Measurements from ENCODE around the gene FIGLA. TPM values are rescaled to one million over a fixed set of nuclear protein-coding genes. Genes with fewer than 3 reads are reported as not detected.

The FIGLA gene
- polyA plus RNA-seq, 1 donor (not counting 4 experiments of a cell fraction or from before 2014, with no cell fraction given), result not detected

GRCh38 chr2:70775141-70775540, 15.3 kb downstream of the FIGLA start:
- Histone ChIP-seq H3K4me2 (ENCODE audit: control insufficient read depth, extremely low read depth, insufficient read depth, low read depth, low read length) (no peak overlapping the region), H3K9me1 (ENCODE audit: control insufficient read depth, extremely low read depth, insufficient read depth, low read length) (no peaks in the 10 kb centered on the region), H3K9me3 (ENCODE audit: control insufficient read depth, low read depth, low read length) (no peaks in the 10 kb centered on the region), H3K79me2 (ENCODE audit: control insufficient read depth, insufficient read depth, low read length) (no peaks in the 10 kb centered on the region), H2AFZ (ENCODE audit: control insufficient read depth, low read length) (no peak overlapping the region), H3K4me1 (ENCODE audit: control insufficient read depth, extremely low read depth, insufficient read depth, low read length) (peaks cover 19% of the 10 kb centered on the region), H3K36me3 (ENCODE audit: control insufficient read depth in 2 of 2, extremely low read depth in 1 of 2, insufficient read depth in 2 of 2, low read length in 2 of 2) (no peaks in the 10 kb centered on the region), H3K27ac (ENCODE audit: control insufficient read depth, insufficient read depth, low read length) (no peak overlapping the region), H3K9ac (ENCODE audit: control insufficient read depth, extremely low read depth, insufficient read depth, low read length) (no peak overlapping the region), H4K20me1 (ENCODE audit: control insufficient read depth, extremely low read depth, insufficient read depth, low read length) (no peaks in the 10 kb centered on the region), H3K4me3 (ENCODE audit: control insufficient read depth in 2 of 3, extremely low read depth in 1 of 3, insufficient read depth in 2 of 3, low read depth in 1 of 3, low read length in 3 of 3) (no peak overlapping the region), H3K27me3 (ENCODE audit: control insufficient read depth, extremely low read depth, insufficient read depth, low read length) (no peaks in the 10 kb centered on the region)
- no peak for FAIRE-seq
- dilution Hi-C loops (cut with MboI; ENCODE audit: extremely low pct_ligation_motif_present, low sequenced_read_pairs), result loop anchor here (25.0 kb wide), 1 partner anchor 463 kb away; the partner anchor contains the start of gene FAM136A
- DNase-seq (ENCODE audit: low read depth, low spot score), result no peak
- TF ChIP-seq CTCF (optimal IDR thresholded peaks at IDR 0.05 in 1 of 3, IDR thresholded peaks at IDR 0.05 in 1 of 3, conservative IDR thresholded peaks at IDR 0.05 in 1 of 3; ENCODE audit: extremely low read depth in 1 of 3, insufficient read depth in 2 of 3, low read length in 3 of 3), result no peak
- TF ChIP-seq EZH2 (IDR thresholded peaks at IDR 0.05; ENCODE audit: low read length), result no peak

- Histone ChIP-seq H3K4me3 (ENCODE audit: control insufficient read depth in 2 of 3, extremely low read depth in 1 of 3, insufficient read depth in 2 of 3, low read depth in 1 of 3, low read length in 3 of 3) (no peak overlapping the region), H3K27me3 (ENCODE audit: control insufficient read depth, extremely low read depth, insufficient read depth, low read length) (peaks cover 18% of the 10 kb centered on the region), H2AFZ (ENCODE audit: control insufficient read depth, low read length) (no peak overlapping the region), H3K9me3 (ENCODE audit: control insufficient read depth, low read depth, low read length) (no peaks in the 10 kb centered on the region), H3K36me3 (ENCODE audit: control insufficient read depth in 2 of 2, extremely low read depth in 1 of 2, insufficient read depth in 2 of 2, low read length in 2 of 2) (no peaks in the 10 kb centered on the region), H3K4me2 (ENCODE audit: control insufficient read depth, extremely low read depth, insufficient read depth, low read depth, low read length) (no peak overlapping the region), H4K20me1 (ENCODE audit: control insufficient read depth, extremely low read depth, insufficient read depth, low read length) (no peaks in the 10 kb centered on the region), H3K4me1 (ENCODE audit: control insufficient read depth, extremely low read depth, insufficient read depth, low read length) (peaks cover 5% of the 10 kb centered on the region), H3K27ac (ENCODE audit: control insufficient read depth, insufficient read depth, low read length) (no peak overlapping the region), H3K9me1 (ENCODE audit: control insufficient read depth, extremely low read depth, insufficient read depth, low read length) (no peaks in the 10 kb centered on the region), H3K79me2 (ENCODE audit: control insufficient read depth, insufficient read depth, low read length) (no peaks in the 10 kb centered on the region), H3K9ac (ENCODE audit: control insufficient read depth, extremely low read depth, insufficient read depth, low read length) (no peak overlapping the region)
- dilution Hi-C loops (cut with MboI; ENCODE audit: extremely low pct_ligation_motif_present, low sequenced_read_pairs), result no loop called here
- TF ChIP-seq CTCF (optimal IDR thresholded peaks at IDR 0.05 in 1 of 3, IDR thresholded peaks at IDR 0.05 in 1 of 3, conservative IDR thresholded peaks at IDR 0.05 in 1 of 3; ENCODE audit: extremely low read depth in 1 of 3, insufficient read depth in 2 of 3, low read length in 3 of 3), result no peak
- TF ChIP-seq EZH2 (IDR thresholded peaks at IDR 0.05; ENCODE audit: low read length), result no peak
- no peak for DNase-seq (ENCODE audit: low read depth, low spot score)
- FAIRE-seq, result no peak
Measured at GRCh38 chr2:70772486-70773155, 17.8 kb downstream of the FIGLA start.
